ENCODE measurements around the gene DNA2.
"Not testable (repeated sequence)": the region's sequence is repeated elsewhere in the genome, so short reads cannot be mapped to it uniquely, and the experiment has no call there.

DNA2 gene

GRCh38 chr10:68489919-68490318, 18.1 kb upstream of the DNA2 start:
- Mint-ChIP-seq H3K27ac (ENCODE audit: low read depth) (no peak overlapping the region), H3K4me1 (no peaks in the 10 kb centered on the region), H3K27me3 (no peaks in the 10 kb centered on the region), H3K36me3 (ENCODE audit: insufficient read depth) (peaks cover 62% of the 10 kb centered on the region), H3K9me3 (no peaks in the 10 kb centered on the region), H3K4me3 (no peak overlapping the region)
- ATAC-seq (replicated peaks; ENCODE audit: extremely low read depth, poor library complexity, severe bottlenecking) (no peak), DNase-seq (ENCODE audit: low spot score in 2 of 2) (no peak)

GRCh38 chr10:68474021-68474420, 2.2 kb upstream of the DNA2 start:
- peaks cover 20% of the 10 kb centered on the region for H3K4me1 Mint-ChIP-seq
- DNase-seq (ENCODE audit: low spot score in 2 of 2), result no peak
- H3K4me3 Mint-ChIP-seq, result no peak overlapping the region
- H3K27ac Mint-ChIP-seq (ENCODE audit: low read depth), result no peak overlapping the region
- no peak for ATAC-seq (replicated peaks; ENCODE audit: extremely low read depth, poor library complexity, severe bottlenecking)
- no peaks in the 10 kb centered on the region for H3K9me3 Mint-ChIP-seq
- H3K36me3 Mint-ChIP-seq (ENCODE audit: insufficient read depth), result peaks cover 2% of the 10 kb centered on the region
- no peaks in the 10 kb centered on the region for H3K27me3 Mint-ChIP-seq

- Mint-ChIP-seq H3K4me1 (peaks cover 20% of the 10 kb centered on the region), H3K27ac (ENCODE audit: low read depth) (peak overlapping the region; percentile 68), H3K9me3 (no peaks in the 10 kb centered on the region), H3K27me3 (no peaks in the 10 kb centered on the region), H3K36me3 (ENCODE audit: insufficient read depth) (peaks cover 4% of the 10 kb centered on the region), H3K4me3 (peak overlapping the region; percentile 93)
- DNase-seq (ENCODE audit: low spot score in 2 of 2) (no peak), ATAC-seq (replicated peaks; ENCODE audit: extremely low read depth, poor library complexity, severe bottlenecking) (no peak)
Measured at GRCh38 chr10:68471063-68471585, 649 bp downstream of the DNA2 start.

DNA sequence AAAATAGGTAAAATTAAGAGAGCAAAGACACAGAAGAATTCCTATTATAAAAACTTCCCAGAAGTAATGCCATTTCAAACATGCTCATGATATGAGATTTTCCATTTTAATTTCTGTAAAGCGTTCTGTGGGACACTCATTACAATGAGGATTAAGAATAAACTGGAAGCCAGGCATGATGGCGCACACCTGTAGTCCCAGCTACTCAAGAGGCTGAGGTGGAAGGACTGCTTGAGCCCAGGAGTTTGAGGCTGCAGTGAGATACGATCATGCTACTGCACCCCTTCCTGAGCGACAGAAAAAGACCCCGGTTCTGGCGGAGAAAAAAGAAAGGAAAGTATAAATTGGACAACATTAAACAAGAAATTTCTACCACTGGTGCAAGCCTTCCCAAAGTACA, 1.5 kb downstream of the DNA2 start:
- ATAC-seq (replicated peaks; ENCODE audit: extremely low read depth, poor library complexity, severe bottlenecking) (no peak), DNase-seq (ENCODE audit: low spot score in 2 of 2) (no peak)
- H3K4me3 Mint-ChIP-seq, result peak overlapping the region; percentile 93
- no peaks in the 10 kb centered on the region for H3K27me3 Mint-ChIP-seq
- H3K9me3 Mint-ChIP-seq, result no peaks in the 10 kb centered on the region
- peaks cover 4% of the 10 kb centered on the region for H3K36me3 Mint-ChIP-seq (ENCODE audit: insufficient read depth)
- peaks cover 20% of the 10 kb centered on the region for H3K4me1 Mint-ChIP-seq
- H3K27ac Mint-ChIP-seq (ENCODE audit: low read depth), result peak overlapping the region; percentile 58

GRCh38 chr10:68469838-68470237, 1.9 kb downstream of the DNA2 start:
- ATAC-seq (replicated peaks; ENCODE audit: extremely low read depth, poor library complexity, severe bottlenecking), result no peak
- Mint-ChIP-seq H3K27me3 (no peaks in the 10 kb centered on the region), H3K9me3 (no peaks in the 10 kb centered on the region), H3K4me1 (peaks cover 20% of the 10 kb centered on the region), H3K27ac (ENCODE audit: low read depth) (no peak overlapping the region), H3K4me3 (no peak overlapping the region), H3K36me3 (ENCODE audit: insufficient read depth) (peaks cover 4% of the 10 kb centered on the region)
- DNase-seq (ENCODE audit: low spot score in 2 of 2), result no peak

DNA sequence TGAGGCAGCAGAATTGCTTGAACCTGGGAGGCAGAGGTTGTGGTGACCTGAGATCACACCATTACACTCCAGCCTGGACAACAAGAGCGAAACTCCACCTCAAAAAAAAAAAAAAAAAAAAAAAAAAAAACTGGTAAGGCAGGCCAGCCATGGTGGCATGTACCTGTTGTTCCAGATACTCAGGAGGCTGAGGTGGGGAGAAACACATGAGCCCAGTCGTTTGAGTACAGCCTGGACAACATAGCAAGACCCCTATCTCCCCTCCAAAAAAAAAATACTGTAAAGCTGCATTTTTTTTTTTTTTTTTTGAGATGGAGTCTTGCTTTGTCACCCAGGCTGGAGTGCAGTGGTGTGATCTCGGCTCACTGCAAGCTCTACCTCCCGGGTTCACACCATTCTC, 7.0 kb downstream of the DNA2 start:
- not testable (repeated sequence) for H3K4me1 Mint-ChIP-seq; H3K36me3 Mint-ChIP-seq (ENCODE audit: insufficient read depth); H3K9me3 Mint-ChIP-seq; H3K4me3 Mint-ChIP-seq; H3K27ac Mint-ChIP-seq (ENCODE audit: low read depth); DNase-seq (ENCODE audit: low spot score in 2 of 2); H3K27me3 Mint-ChIP-seq; ATAC-seq (replicated peaks; ENCODE audit: extremely low read depth, poor library complexity, severe bottlenecking)

DNA sequence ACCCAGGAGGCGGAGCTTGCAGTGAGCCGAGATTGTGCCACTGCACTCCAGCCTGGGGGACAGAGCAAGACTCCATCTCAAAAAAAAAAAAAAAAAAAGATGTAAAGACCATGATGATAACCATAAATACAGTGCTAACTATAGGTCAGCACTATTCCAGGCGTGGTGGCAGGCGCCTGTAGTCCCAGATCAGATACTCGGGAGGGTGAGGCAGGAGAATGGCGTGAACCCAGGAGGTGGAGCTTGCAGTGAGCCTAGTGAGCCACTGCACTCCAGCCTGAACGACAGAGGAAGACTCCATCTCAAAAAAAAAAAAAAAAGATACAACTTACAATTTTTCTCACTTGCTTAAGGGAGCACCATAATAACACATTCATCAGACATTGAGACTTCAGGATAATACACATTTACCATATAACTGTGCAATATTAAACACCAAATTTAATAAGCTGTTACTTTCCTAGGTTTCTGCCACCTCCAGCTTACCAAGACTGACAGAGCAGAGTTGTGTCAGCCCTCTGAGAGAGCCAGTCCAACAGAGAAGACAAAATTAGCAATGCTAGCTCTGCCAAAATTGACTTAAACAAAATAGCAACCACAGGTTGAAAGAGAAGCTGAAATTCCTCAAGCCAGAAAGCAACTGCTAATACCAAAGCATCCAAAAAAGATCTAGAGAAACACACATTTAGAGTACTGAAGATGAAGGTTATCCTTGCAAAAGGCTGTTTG, 8.2 kb downstream of the DNA2 start:
- no peaks in the 10 kb centered on the region for H3K4me1 Mint-ChIP-seq
- DNase-seq (ENCODE audit: low spot score in 2 of 2) (no peak), ATAC-seq (replicated peaks; ENCODE audit: extremely low read depth, poor library complexity, severe bottlenecking) (no peak)
- no peak overlapping the region for H3K4me3 Mint-ChIP-seq
- H3K27ac Mint-ChIP-seq (ENCODE audit: low read depth), result no peak overlapping the region
- no peaks in the 10 kb centered on the region for H3K27me3 Mint-ChIP-seq
- H3K9me3 Mint-ChIP-seq, result no peaks in the 10 kb centered on the region
- H3K36me3 Mint-ChIP-seq (ENCODE audit: insufficient read depth), result peaks cover 7% of the 10 kb centered on the region

DNA sequence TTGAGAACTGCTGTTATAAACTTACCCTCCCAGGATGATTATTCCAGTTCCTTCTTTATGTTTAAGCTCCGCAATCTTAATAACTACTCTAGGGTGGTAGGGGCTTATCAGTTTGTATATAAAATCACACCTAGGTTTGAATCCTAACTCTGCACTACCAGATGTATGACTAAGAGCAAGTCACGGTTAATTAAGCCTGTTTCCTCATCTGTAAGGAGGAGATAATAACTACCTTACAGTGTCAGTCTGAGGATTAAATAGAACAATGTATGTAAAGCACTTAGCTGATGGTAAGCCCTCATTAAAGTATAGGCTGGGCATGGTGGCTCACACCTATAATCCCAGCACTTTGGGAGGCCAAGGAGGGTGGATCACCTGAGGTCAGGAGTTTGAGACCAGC, 9.2 kb downstream of the DNA2 start:
- Mint-ChIP-seq H3K36me3 (ENCODE audit: insufficient read depth) (peaks cover 11% of the 10 kb centered on the region), H3K9me3 (no peaks in the 10 kb centered on the region), H3K4me3 (no peak overlapping the region), H3K27me3 (no peaks in the 10 kb centered on the region), H3K4me1 (no peaks in the 10 kb centered on the region), H3K27ac (ENCODE audit: low read depth) (no peak overlapping the region)
- DNase-seq (ENCODE audit: low spot score in 2 of 2) (no peak), ATAC-seq (replicated peaks; ENCODE audit: extremely low read depth, poor library complexity, severe bottlenecking) (no peak)

GRCh38 chr10:68461032-68461431, 10.7 kb downstream of the DNA2 start:
- ATAC-seq (replicated peaks; ENCODE audit: extremely low read depth, poor library complexity, severe bottlenecking) (no peak), DNase-seq (ENCODE audit: low spot score in 2 of 2) (no peak)
- Mint-ChIP-seq H3K27me3 (no peaks in the 10 kb centered on the region), H3K4me1 (no peaks in the 10 kb centered on the region), H3K4me3 (no peak overlapping the region), H3K36me3 (ENCODE audit: insufficient read depth) (peaks cover 9% of the 10 kb centered on the region), H3K9me3 (no peaks in the 10 kb centered on the region), H3K27ac (ENCODE audit: low read depth) (no peak overlapping the region)

DNA sequence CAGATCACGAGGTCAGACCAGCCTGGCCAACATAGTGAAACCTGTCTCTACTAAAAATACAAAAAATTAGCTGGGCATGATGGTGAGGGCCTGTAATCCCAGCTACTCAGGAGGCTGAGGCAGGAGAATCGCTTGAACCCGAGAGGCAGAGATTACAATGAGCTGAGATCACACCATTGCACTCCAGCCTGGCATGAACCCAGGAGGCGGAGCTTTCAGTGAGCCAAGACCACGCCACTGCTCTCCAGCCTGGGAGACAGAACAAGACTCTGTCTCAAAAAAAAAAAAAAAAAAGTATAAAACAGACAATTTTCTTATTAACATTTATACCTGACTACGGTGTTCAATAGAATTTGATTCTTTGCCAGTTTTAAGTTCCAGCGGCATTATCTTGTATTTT, 22.1 kb downstream of the DNA2 start:
- not testable (repeated sequence) for H3K4me3 Mint-ChIP-seq; H3K36me3 Mint-ChIP-seq (ENCODE audit: insufficient read depth); ATAC-seq (replicated peaks; ENCODE audit: extremely low read depth, poor library complexity, severe bottlenecking); H3K4me1 Mint-ChIP-seq; H3K27ac Mint-ChIP-seq (ENCODE audit: low read depth); DNase-seq (ENCODE audit: low spot score in 2 of 2); H3K9me3 Mint-ChIP-seq; H3K27me3 Mint-ChIP-seq

DNA sequence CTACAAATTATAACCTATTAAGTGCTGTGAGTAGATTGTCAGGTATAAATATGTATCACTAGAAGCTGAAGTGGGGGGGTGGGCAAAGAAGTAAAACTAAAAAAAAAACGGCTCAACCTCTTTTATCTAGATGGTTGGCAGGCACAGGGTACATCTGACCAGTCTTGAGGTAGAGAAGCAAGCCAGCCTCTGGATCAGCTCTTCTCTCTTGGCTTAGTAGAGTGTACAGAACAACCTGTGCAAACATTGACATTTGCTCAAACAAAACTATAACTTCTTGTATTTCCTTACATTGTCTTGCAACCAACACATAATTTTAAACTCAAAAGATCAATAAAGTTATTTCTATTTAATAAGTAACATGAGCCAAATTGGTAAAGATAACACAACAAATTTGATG, 25.6 kb downstream of the DNA2 start:
- no peak for ATAC-seq (replicated peaks; ENCODE audit: extremely low read depth, poor library complexity, severe bottlenecking)
- H3K9me3 Mint-ChIP-seq, result no peaks in the 10 kb centered on the region
- H3K4me3 Mint-ChIP-seq, result no peak overlapping the region
- peak overlapping the region; percentile 11 for H3K27ac Mint-ChIP-seq (ENCODE audit: low read depth)
- no peak for DNase-seq (ENCODE audit: low spot score in 2 of 2)
- no peaks in the 10 kb centered on the region for H3K4me1 Mint-ChIP-seq
- peaks cover 2% of the 10 kb centered on the region for H3K36me3 Mint-ChIP-seq (ENCODE audit: insufficient read depth)
- no peaks in the 10 kb centered on the region for H3K27me3 Mint-ChIP-seq

GRCh38 chr10:68442971-68443370, 28.8 kb downstream of the DNA2 start:
- Mint-ChIP-seq H3K4me1 (no peaks in the 10 kb centered on the region), H3K9me3 (no peaks in the 10 kb centered on the region), H3K27me3 (no peaks in the 10 kb centered on the region), H3K4me3 (no peak overlapping the region), H3K36me3 (ENCODE audit: insufficient read depth) (peaks cover 1% of the 10 kb centered on the region), H3K27ac (ENCODE audit: low read depth) (no peak overlapping the region)
- no peak for DNase-seq (ENCODE audit: low spot score in 2 of 2)
- no peak for ATAC-seq (replicated peaks; ENCODE audit: extremely low read depth, poor library complexity, severe bottlenecking)

- Mint-ChIP-seq H3K36me3 (ENCODE audit: insufficient read depth) (peaks cover 3% of the 10 kb centered on the region), H3K4me1 (no peaks in the 10 kb centered on the region), H3K9me3 (no peaks in the 10 kb centered on the region), H3K27ac (ENCODE audit: low read depth) (no peak overlapping the region), H3K27me3 (no peaks in the 10 kb centered on the region), H3K4me3 (no peak overlapping the region)
- DNase-seq (ENCODE audit: low spot score in 2 of 2) (no peak), ATAC-seq (replicated peaks; ENCODE audit: extremely low read depth, poor library complexity, severe bottlenecking) (no peak)
Measured at GRCh38 chr10:68440898-68441297, 30.9 kb downstream of the DNA2 start.

Data from central memory CD8-positive, alpha-beta T cell (primary cell).